Fibroblast of skin of left quadriceps (primary cell): ENCODE data around the gene GUSB.
"Not testable (repeated sequence)": the region's sequence is repeated elsewhere in the genome, so short reads cannot be mapped to it uniquely, and the experiment has no call there.

Source experiments
- DNase-seq, 2 experiments: peaks; one replicate each; pipeline ENCODE4 v3.0.0-alpha.2; 2013; ENCODE audit warnings: low read depth in 2 of 2

The GUSB gene

GRCh38 chr7:65981965-65982792 lies at the start of gene GUSB:
GUSB (minus strand) TSS chr7:65982213; CDS start chr7:65982183, 30 bp downstream.
- DNase-seq = peak; percentile 71 to 73

- DNase-seq = not testable (repeated sequence)
Measured at GRCh38 chr7:66028342-66028741, 46.3 kb upstream of the GUSB start.

GRCh38 chr7:66016131-66016461 lies 34.1 kb upstream of the GUSB start:
- peak in 1 of 2 experiments; percentile 3 for DNase-seq

- no peak for DNase-seq
Measured at GRCh38 chr7:66015440-66016130, 33.6 kb upstream of the GUSB start.

GRCh38 chr7:66013938-66014337 lies 31.9 kb upstream of the GUSB start:
- peak in 1 of 2 experiments; percentile 7 for DNase-seq

GRCh38 chr7:66007232-66007631 lies 25.2 kb upstream of the GUSB start:
- no peak for DNase-seq

- not testable (repeated sequence) for DNase-seq
Measured at GRCh38 chr7:66005115-66005671, 23.2 kb upstream of the GUSB start.

- not testable (repeated sequence) for DNase-seq
Measured at GRCh38 chr7:66000823-66001417, 18.9 kb upstream of the GUSB start.

GRCh38 chr7:65994984-65995383 lies 13.0 kb upstream of the GUSB start:
- DNase-seq = not testable (repeated sequence)

GRCh38 chr7:65992526-65992925 lies 10.5 kb upstream of the GUSB start:
- no peak for DNase-seq

- DNase-seq = not testable (repeated sequence)
Measured at GRCh38 chr7:65991829-65992228, 9.8 kb upstream of the GUSB start.

GRCh38 chr7:65989694-65990080 lies 7.7 kb upstream of the GUSB start:
- no peak for DNase-seq

- DNase-seq = not testable (repeated sequence)
Measured at GRCh38 chr7:65988503-65988902, 6.5 kb upstream of the GUSB start.

GRCh38 chr7:65988084-65988483 lies 6.1 kb upstream of the GUSB start:
- no peak for DNase-seq

- no peak for DNase-seq
Measured at GRCh38 chr7:65983965-65984658, 2.1 kb upstream of the GUSB start.

- no peak for DNase-seq
Measured at GRCh38 chr7:65980478-65981250, 1.3 kb downstream of the GUSB start.

- no peak for DNase-seq
Measured at GRCh38 chr7:65979583-65980477, 2.2 kb downstream of the GUSB start.

- DNase-seq = no peak
Measured at GRCh38 chr7:65978891-65979582, 3.0 kb downstream of the GUSB start.

- DNase-seq = no peak
Measured at GRCh38 chr7:65976659-65977196, 5.3 kb downstream of the GUSB start.
